K562 (cell line): ENCODE data around the gene KRTAP19-3. TPM values are rescaled to one million over a fixed set of nuclear protein-coding genes. Genes with fewer than 3 reads are reported as not detected.
"Not testable (repeated sequence)": the region's sequence is repeated elsewhere in the genome, so short reads cannot be mapped to it uniquely, and the experiment has no call there.

Experiments
- ATAC-seq: fragments of 200-7000 bp; cut with Tn5 transposase; 3 replicates; pipeline ENCODE4 v1.9.1; 2020; ENCODE audit warnings: moderate library complexity
- BruUV-seq: library from RNA; stranded (reverse); fragments of 400-500 nt; replicated peaks from 2 replicates; lab custom pipeline; 2021; lab: Mats Ljungman, UMichigan
- CTCF ChIA-PET: fragments of 300-600 bp; formaldehyde crosslinking; extraction: SDS; loops from one replicate; lab custom pipeline; 2021; ENCODE audit warnings: low intra/inter-chr PET ratio; lab: Yijun Ruan, JAX
- POLR2A ChIA-PET: fragments of 300-600, 350-650 bp; sonication (Branson Sonifier 250); formaldehyde crosslinking; extraction: SDS; loops from one replicate; lab custom pipeline; 2021; ENCODE audit warnings: antibody characterized with exemption, inconsistent platforms; lab: Yijun Ruan, JAX
- DNase-seq, 4 experiments: peaks; one replicate each; pipeline versions ENCODE4 v3.0.0 to v3.0.0-alpha.2; 2011 to 2018; ENCODE audit warnings: low spot score in 3 of 4, mixed read lengths in 3 of 4; ENCODE audit errors: extremely low read depth in 1 of 4
- FAIRE-seq: peaks from 2 replicates; lab custom pipeline; 2011; peaks lifted over from hg19 to GRCh38; lab: Jason Lieb, UNC
- H2AFZ ChIP-seq: 2 replicates; pipeline ENCODE4 v1.6.0; 2011; ENCODE audit warnings: low read depth, low read length, control low read depth, inconsistent platforms
- H3K27ac ChIP-seq: fragments of 200-600 bp; 3 replicates; pipeline ENCODE4 v1.8.0; 2011; ENCODE audit warnings: low read depth, mild to moderate bottlenecking, control low read depth, inconsistent platforms, low read length, moderate library complexity, mixed read lengths; ENCODE audit errors: extremely low read depth
- H3K27me3 ChIP-seq, 2 experiments: fragments of 300-600 bp in 1 of 2; 2 replicates in 1 of 2; 3 replicates in 1 of 2; pipeline versions ENCODE4 v1.6.0 to v1.8.0; 2011; ENCODE audit warnings: inconsistent platforms in 2 of 2, low read length in 2 of 2, mild to moderate bottlenecking in 1 of 2, mixed read lengths in 1 of 2, moderate library complexity in 1 of 2; ENCODE audit not compliant: control insufficient read depth in 2 of 2, insufficient read depth in 2 of 2
- H3K36me3 ChIP-seq: fragments of 300-600 bp; 3 replicates; pipeline ENCODE4 v1.8.0; 2011; ENCODE audit warnings: mild to moderate bottlenecking, low read length, inconsistent platforms; ENCODE audit not compliant: control insufficient read depth, insufficient read depth
- H3K4me1 ChIP-seq, 2 experiments: fragments of 200-600 bp in 1 of 2; replicated peaks in 1 of 2; 2 replicates in 1 of 2; 3 replicates in 1 of 2; pipeline versions ENCODE4 v1.5.1 to v1.8.0; 2011; ENCODE audit warnings: inconsistent platforms in 2 of 2, low read length in 2 of 2, mild to moderate bottlenecking in 1 of 2, mixed read lengths in 1 of 2, moderate library complexity in 1 of 2; ENCODE audit not compliant: control insufficient read depth in 2 of 2, insufficient read depth in 2 of 2
- H3K4me2 ChIP-seq: 2 replicates; pipeline ENCODE4 v1.6.1; 2011; ENCODE audit warnings: low read length, control low read depth, inconsistent platforms, mixed read lengths; ENCODE audit not compliant: insufficient read depth
- H3K4me3 ChIP-seq: fragments of 200-600 bp; sonication (generic), shearing (Covaris generic); 2 replicates; pipeline ENCODE4 v1.5.1; 2016; ENCODE audit warnings: control low read depth, inconsistent platforms
- H3K79me2 ChIP-seq: fragments of 200-600 bp; 3 replicates; pipeline ENCODE4 v1.8.0; 2011; ENCODE audit warnings: low read length, inconsistent platforms; ENCODE audit not compliant: control insufficient read depth, insufficient read depth
- H3K9ac ChIP-seq, 2 experiments: 2 replicates each; pipeline versions ENCODE4 v1.6.0 to v1.6.1; 2011; ENCODE audit warnings: low read depth in 2 of 2, low read length in 2 of 2, control low read depth in 1 of 2, inconsistent platforms in 1 of 2, mild to moderate bottlenecking in 1 of 2, mixed read lengths in 1 of 2; ENCODE audit not compliant: insufficient read depth in 1 of 2
- H3K9me1 ChIP-seq: one replicate; pipeline ENCODE4 v1.6.0; 2011; ENCODE audit warnings: inconsistent platforms, mild to moderate bottlenecking, low read length, moderate library complexity; ENCODE audit not compliant: control insufficient read depth, insufficient read depth
- H3K9me3 ChIP-seq: replicated peaks from 2 replicates; pipeline ENCODE4 v1.5.1; 2011; ENCODE audit warnings: low read depth, low read length, inconsistent platforms; ENCODE audit not compliant: control insufficient read depth, insufficient read depth
- H4K20me1 ChIP-seq: replicated peaks from 2 replicates; pipeline ENCODE4 v1.6.1; 2011; ENCODE audit warnings: low read length, inconsistent platforms, mixed read lengths; ENCODE audit not compliant: control insufficient read depth, insufficient read depth
- CCNT2 ChIP-seq: IDR thresholded peaks from 2 replicates; pipeline ENCODE4 v1.6.1; 2011; ENCODE audit warnings: borderline replicate concordance, low read depth, mild to moderate bottlenecking, moderate library complexity, mixed read lengths, low read length; ENCODE audit not compliant: insufficient read length; ENCODE audit errors: extremely low read depth
- CTCF ChIP-seq, 3 experiments: IDR thresholded peaks in 2 of 3; conservative IDR thresholded peaks in 1 of 3; 2 replicates each; pipeline ENCODE4 v1.5.1; 2011 to 2012; ENCODE audit warnings: low read length in 3 of 3, mild to moderate bottlenecking in 3 of 3, control low read depth in 2 of 3, improper control_type of control experiment in 1 of 3, inconsistent platforms in 1 of 3, low read depth in 1 of 3, mixed read lengths in 1 of 3, moderate library complexity in 1 of 3; ENCODE audit not compliant: insufficient read depth in 2 of 3
- RAD21 ChIP-seq, 2 experiments: fragments of 250-450 bp in 1 of 2; fragments of 450-650 bp in 1 of 2; sonication (Bioruptor Pico) in 1 of 2; formaldehyde crosslinking in 1 of 2; IDR thresholded peaks in 1 of 2; conservative IDR thresholded peaks in 1 of 2; 2 replicates each; pipeline versions ENCODE4 v1.4.0 to v1.8.0; 2020 to 2022; ENCODE audit warnings: mild to moderate bottlenecking in 2 of 2, moderate library complexity in 1 of 2
- WGBS: fragments of 100-300 bp; shearing (Covaris generic); methylation state at CpG from one replicate; pipeline ENCODE4 v1.1.6; 2016; ENCODE audit warnings: low coverage, mixed read lengths; ENCODE audit not compliant: insufficient coverage; ENCODE audit errors: missing lambda C conversion rate; 5-methylcytosine and 5-hydroxymethylcytosine counted together
- in situ Hi-C: fragments of 300-500 bp; cut with MboI; formaldehyde crosslinking; loops from 4 replicates; pipeline ENCODE4 v1.15.0; 2018; ENCODE audit warnings: inconsistent platforms, mixed read lengths
- intact Hi-C: fragments of 100-400 bp; cut with micrococcal nuclease; formaldehyde crosslinking; loops from 2 replicates; pipeline ENCODE4 v1.14.2; 2022
- polyA plus RNA-seq, 8 experiments: library from polyadenylated mRNA; depleted of rRNA in 4 of 8; stranded (reverse) in 5 of 8; unstranded in 3 of 8; fragments of >200 nt; fragmentation: Nextera tagmentation in 2 of 8; fragmentation: Illumina TruSeq in 1 of 8; extraction: Ambion mirVana in 2 of 8; extraction: Trizol in 1 of 8; gene quantifications; 2 replicates each; pipeline versions ENCODE4 v1.2.1 to v1.2.3, GENCODE V29; 2011 to 2014; ENCODE audit warnings: inconsistent platforms in 1 of 8, missing spikeins in 1 of 8
- total RNA-seq, 7 experiments: library from RNA; depleted of rRNA in 6 of 7; stranded (reverse); fragments of >200 nt in 6 of 7; fragmentation: Illumina TruSeq in 2 of 7; extraction: Trizol in 2 of 7; gene quantifications; 2 replicates each; pipeline versions ENCODE4 v1.2.1 to v1.2.3, GENCODE V29; 2011 to 2021; ENCODE audit warnings: low replicate concordance in 1 of 7

The KRTAP19-3 gene
- total and polyA plus RNA-seq, 9 of the 15 experiments (the other 6 are each of a cell fraction or from before 2014, with no cell fraction given): not detected

GRCh38 chr21:30515681-30516080 lies 23.9 kb upstream of the KRTAP19-3 start:
- Histone ChIP-seq H3K9me1 (no peaks in the 10 kb centered on the region), H3K27ac (no peak overlapping the region), H3K36me3 (no peaks in the 10 kb centered on the region), H3K27me3 (no peaks in the 10 kb centered on the region), H3K9me3 (no peaks in the 10 kb centered on the region), H3K79me2 (no peaks in the 10 kb centered on the region), H3K4me3 (no peak overlapping the region), H2AFZ (no peak overlapping the region), H4K20me1 (no peaks in the 10 kb centered on the region), H3K4me2 (no peak overlapping the region), H3K4me1 (no peaks in the 10 kb centered on the region)
- intact Hi-C loops: no loop called here
- DNase-seq (no peak), ATAC-seq (no peak), FAIRE-seq (no peak)
- CTCF ChIA-PET: no interaction called here
- 0% methylated on average over 1 of the region's 1 CpG for WGBS
- in situ Hi-C loops: no loop called here
- TF ChIP-seq CCNT2: no peak
- TF ChIP-seq, all 486 proteins: peak for 0
- BruUV-seq: no TSS peak
- H3K9ac ChIP-seq: no peak overlapping the region
- POLR2A ChIA-PET: no interaction called here

GRCh38 chr21:30505621-30506205 lies 13.9 kb upstream of the KRTAP19-3 start:
- H3K27me3 ChIP-seq, H3K9me3 ChIP-seq, H3K27ac ChIP-seq, in situ Hi-C loops, H2AFZ ChIP-seq, POLR2A ChIA-PET, H3K79me2 ChIP-seq, H3K9ac ChIP-seq, H3K36me3 ChIP-seq, BruUV-seq, H3K4me1 ChIP-seq, ATAC-seq, H4K20me1 ChIP-seq, H3K9me1 ChIP-seq, H3K4me2 ChIP-seq, FAIRE-seq, H3K4me3 ChIP-seq: not testable (repeated sequence)
- peak in 3 of 4 experiments; percentile 2 to 9 (median 9) for DNase-seq
- intact Hi-C loops: loop anchor here (10.0 kb wide), 1 partner anchor 239 kb away; the partner anchor contains the start of gene KRTAP21-2
- TF ChIP-seq RAD21 (CRISPR knock-in tag; conservative IDR thresholded peaks at IDR 0.05 in 1 of 2, IDR thresholded peaks at IDR 0.05 in 1 of 2) (peak in 1 of 2 experiments; percentile 31; a peak in 2 of 4 replicates), CTCF (IDR thresholded peaks at IDR 0.05 in 2 of 3, conservative IDR thresholded peaks at IDR 0.05 in 1 of 3; ENCODE audit: insufficient read depth in 2 of 3, low read depth in 1 of 3, low read length in 3 of 3) (peak in 2 of 3 experiments; percentile 9 to 35; a peak in 2 of 6 replicates)
- WGBS: 0% methylated on average over 4 of the region's 4 CpGs
- CTCF ChIA-PET: interaction anchor here (0.6 kb wide), 1 partner anchor 58 kb away, joined by 3 read pairs; no protein-coding TSS in a partner anchor
